ENCODE measurements around the gene PELI2. TPM values are rescaled to one million over a fixed set of nuclear protein-coding genes. Genes with fewer than 3 reads are reported as not detected.

The PELI2 gene
- total RNA-seq, 1 experiment from 2014 or later: 10.0 TPM

- Histone ChIP-seq H3K36me3 (ENCODE audit: low read depth) (no peaks in the 10 kb centered on the region), H3K9me2 (ENCODE audit: insufficient read depth) (no peaks in the 10 kb centered on the region), H3F3A (ENCODE audit: insufficient read depth, low read depth) (no peaks in the 10 kb centered on the region), H3K9me3 (ENCODE audit: insufficient read depth, low read depth) (no peaks in the 10 kb centered on the region), H4K20me1 (ENCODE audit: insufficient read depth) (no peaks in the 10 kb centered on the region), H3K4me3 (no peak overlapping the region), H3K27ac (no peak overlapping the region), H3K4me2 (no peak overlapping the region), H3K79me2 (ENCODE audit: low read depth) (no peaks in the 10 kb centered on the region), H3K4me1 (replicated peaks; ENCODE audit: insufficient read depth) (no peaks in the 10 kb centered on the region), H2AFZ (no peak overlapping the region), H3K27me3 (ENCODE audit: insufficient read depth, low read depth) (no peaks in the 10 kb centered on the region)
- DNase-seq: no peak
- no peak for TF ChIP-seq EZH2 (IDR thresholded peaks at IDR 0.05; ENCODE audit: low read depth)
- TF ChIP-seq CTCF (conservative IDR thresholded peaks at IDR 0.05): no peak
- intact Hi-C loops (cut with micrococcal nuclease; ENCODE audit: unreplicated experiment): no loop called here
- no TSS peak for BruUV-seq (replicated peaks)
- CTCF ChIA-PET: no interaction called here
- POLR2A ChIA-PET (ENCODE audit: unreplicated experiment): no interaction called here
These were observed 24.1 kb downstream of the PELI2 start for GRCh38 chr14:56142314-56142713.

- POLR2A ChIA-PET (ENCODE audit: unreplicated experiment): no interaction called here
- no peak overlapping the region for H3K4me2 ChIP-seq
- TF ChIP-seq CTCF (conservative IDR thresholded peaks at IDR 0.05) (no peak), EZH2 (IDR thresholded peaks at IDR 0.05; ENCODE audit: low read depth) (no peak)
- no peaks in the 10 kb centered on the region for H3K36me3 ChIP-seq (ENCODE audit: low read depth)
- intact Hi-C loops (cut with micrococcal nuclease; ENCODE audit: unreplicated experiment): no loop called here
- no peaks in the 10 kb centered on the region for H3K9me3 ChIP-seq (ENCODE audit: insufficient read depth, low read depth)
- no peaks in the 10 kb centered on the region for H3K27me3 ChIP-seq (ENCODE audit: insufficient read depth, low read depth)
- no peak for DNase-seq
- H2AFZ ChIP-seq: no peak overlapping the region
- H3F3A ChIP-seq (ENCODE audit: insufficient read depth, low read depth): no peaks in the 10 kb centered on the region
- no peak overlapping the region for H3K27ac ChIP-seq
- CTCF ChIA-PET: no interaction called here
- no peaks in the 10 kb centered on the region for H3K9me2 ChIP-seq (ENCODE audit: insufficient read depth)
- H3K79me2 ChIP-seq (ENCODE audit: low read depth): no peaks in the 10 kb centered on the region
- no peaks in the 10 kb centered on the region for H4K20me1 ChIP-seq (ENCODE audit: insufficient read depth)
- BruUV-seq (replicated peaks): no TSS peak
- no peak overlapping the region for H3K4me3 ChIP-seq
- no peaks in the 10 kb centered on the region for H3K4me1 ChIP-seq (replicated peaks; ENCODE audit: insufficient read depth)
These were observed 24.8 kb downstream of the PELI2 start for GRCh38 chr14:56143025-56143424.

GRCh38 chr14:56144176-56144575 lies 26.0 kb downstream of the PELI2 start:
- Histone ChIP-seq H3K79me2 (ENCODE audit: low read depth) (no peaks in the 10 kb centered on the region), H3K4me1 (replicated peaks; ENCODE audit: insufficient read depth) (no peaks in the 10 kb centered on the region), H3K27ac (no peak overlapping the region), H3K27me3 (ENCODE audit: insufficient read depth, low read depth) (no peaks in the 10 kb centered on the region), H3F3A (ENCODE audit: insufficient read depth, low read depth) (no peaks in the 10 kb centered on the region), H2AFZ (no peak overlapping the region), H3K4me3 (no peak overlapping the region), H3K9me3 (ENCODE audit: insufficient read depth, low read depth) (no peaks in the 10 kb centered on the region), H4K20me1 (ENCODE audit: insufficient read depth) (no peaks in the 10 kb centered on the region), H3K36me3 (ENCODE audit: low read depth) (no peaks in the 10 kb centered on the region), H3K9me2 (ENCODE audit: insufficient read depth) (no peaks in the 10 kb centered on the region), H3K4me2 (no peak overlapping the region)
- intact Hi-C loops (cut with micrococcal nuclease; ENCODE audit: unreplicated experiment): no loop called here
- no TSS peak for BruUV-seq (replicated peaks)
- TF ChIP-seq CTCF (conservative IDR thresholded peaks at IDR 0.05): no peak
- no peak for TF ChIP-seq EZH2 (IDR thresholded peaks at IDR 0.05; ENCODE audit: low read depth)
- ChIA-PET CTCF (no interaction called here), POLR2A (ENCODE audit: unreplicated experiment) (no interaction called here)
- no peak for DNase-seq

Measured in PC-9 (cell line).